ENCODE measurements around the gene ECPAS. TPM values are rescaled to one million over a fixed set of nuclear protein-coding genes. Genes with fewer than 3 reads are reported as not detected.
"Not testable (repeated sequence)": the region's sequence is repeated elsewhere in the genome, so short reads cannot be mapped to it uniquely, and the experiment has no call there.

Gene ECPAS
- polyA plus RNA-seq, 1 experiment: 54.3 TPM

DNA sequence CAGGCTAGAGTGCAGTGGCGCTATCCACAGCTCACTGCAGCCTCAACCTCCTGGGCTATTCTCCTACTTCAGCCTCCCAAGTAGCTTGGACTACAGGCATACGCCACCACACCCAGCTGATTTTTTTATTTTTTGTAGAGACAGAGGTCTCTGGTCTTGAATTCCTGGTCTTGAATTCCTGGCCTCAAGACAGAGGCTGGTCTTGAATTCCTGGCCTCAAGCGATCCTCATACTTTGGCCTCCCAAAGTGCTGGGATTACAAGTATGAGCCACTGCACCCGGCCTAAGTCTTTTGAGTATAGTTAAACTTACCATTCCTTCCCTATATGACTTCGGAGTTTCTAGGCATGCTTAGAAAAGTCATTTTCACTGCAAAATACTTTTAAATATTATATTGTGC lies 29.4 kb downstream of the ECPAS start:
- Histone ChIP-seq H3K4me3 (ENCODE audit: low read depth, low read length) (no peak overlapping the region), H3K27me3 (ENCODE audit: control insufficient read depth, insufficient read depth, low read length) (no peaks in the 10 kb centered on the region), H3K36me3 (ENCODE audit: control insufficient read depth, insufficient read depth, low read length) (peaks cover 1% of the 10 kb centered on the region; the same call in 1 of the 2 replicates)
- ChIA-PET POLR2A (interaction anchor here (0.6 kb wide), 1 partner anchor 407 kb away, joined by 17 read pairs; no protein-coding TSS in a partner anchor), CTCF (no interaction called here)
- no peak for DNase-seq (ENCODE audit: low read depth)
- TF ChIP-seq, protein P1, sequence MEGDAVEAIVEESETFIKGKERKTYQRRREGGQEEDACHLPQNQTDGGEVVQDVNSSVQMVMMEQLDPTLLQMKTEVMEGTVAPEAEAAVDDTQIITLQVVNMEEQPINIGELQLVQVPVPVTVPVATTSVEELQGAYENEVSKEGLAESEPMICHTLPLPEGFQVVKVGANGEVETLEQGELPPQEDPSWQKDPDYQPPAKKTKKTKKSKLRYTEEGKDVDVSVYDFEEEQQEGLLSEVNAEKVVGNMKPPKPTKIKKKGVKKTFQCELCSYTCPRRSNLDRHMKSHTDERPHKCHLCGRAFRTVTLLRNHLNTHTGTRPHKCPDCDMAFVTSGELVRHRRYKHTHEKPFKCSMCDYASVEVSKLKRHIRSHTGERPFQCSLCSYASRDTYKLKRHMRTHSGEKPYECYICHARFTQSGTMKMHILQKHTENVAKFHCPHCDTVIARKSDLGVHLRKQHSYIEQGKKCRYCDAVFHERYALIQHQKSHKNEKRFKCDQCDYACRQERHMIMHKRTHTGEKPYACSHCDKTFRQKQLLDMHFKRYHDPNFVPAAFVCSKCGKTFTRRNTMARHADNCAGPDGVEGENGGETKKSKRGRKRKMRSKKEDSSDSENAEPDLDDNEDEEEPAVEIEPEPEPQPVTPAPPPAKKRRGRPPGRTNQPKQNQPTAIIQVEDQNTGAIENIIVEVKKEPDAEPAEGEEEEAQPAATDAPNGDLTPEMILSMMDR (IDR thresholded peaks at IDR 0.05; ENCODE audit: insufficient read depth, low read depth, low read length): no peak

DNA sequence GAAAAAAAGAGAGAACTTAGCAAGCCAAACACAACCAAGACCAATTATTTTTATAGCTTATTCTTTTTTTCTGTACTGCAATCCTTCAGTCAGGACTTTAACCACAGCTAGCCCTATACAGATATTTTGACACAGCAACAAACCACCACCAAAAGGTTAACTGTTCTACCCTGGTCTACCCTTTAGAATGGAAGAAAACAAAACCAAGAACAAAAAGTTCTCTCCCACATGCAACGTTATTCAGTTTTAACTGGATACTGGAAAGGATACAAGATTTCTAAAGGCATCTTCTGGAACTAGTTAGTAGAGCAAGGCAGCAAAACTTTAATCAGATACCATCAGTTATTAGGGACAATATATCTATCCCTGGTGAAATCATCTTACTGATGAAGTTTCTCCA lies 32.6 kb downstream of the ECPAS start:
- Histone ChIP-seq H3K27me3 (ENCODE audit: control insufficient read depth, insufficient read depth, low read length) (no peaks in the 10 kb centered on the region), H3K4me3 (ENCODE audit: low read depth, low read length) (no peak overlapping the region), H3K36me3 (ENCODE audit: control insufficient read depth, insufficient read depth, low read length) (peaks cover 3% of the 10 kb centered on the region; the same call in 1 of the 2 replicates)
- ChIA-PET POLR2A (no interaction called here), CTCF (interaction anchor here (0.6 to 0.9 kb wide), 2 partner anchors 28 to 599 kb away, joined by 3 read pairs; no protein-coding TSS in a partner anchor)
- TF ChIP-seq, protein P1 (IDR thresholded peaks at IDR 0.05; ENCODE audit: insufficient read depth, low read depth, low read length): no peak
- no peak for DNase-seq (ENCODE audit: low read depth)

DNA sequence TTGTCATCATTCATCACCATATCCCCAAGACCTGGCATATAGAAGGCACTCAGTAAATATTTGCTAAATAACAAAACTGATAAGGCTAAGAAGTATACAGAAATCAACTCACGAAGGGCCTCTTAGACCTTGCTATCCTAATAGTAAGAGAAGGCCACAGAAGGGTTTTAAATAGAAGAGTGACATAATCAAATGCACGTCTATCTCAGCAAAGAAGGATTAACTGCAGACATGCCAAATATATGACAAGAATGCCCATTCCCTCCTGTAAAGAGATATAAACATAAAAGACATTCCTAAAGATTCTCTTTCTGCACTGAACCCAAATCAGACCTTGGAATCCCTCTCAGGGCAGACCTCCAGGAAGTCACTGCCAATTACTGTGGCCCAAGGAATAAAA lies 34.1 kb downstream of the ECPAS start:
- no peak for DNase-seq (ENCODE audit: low read depth)
- H3K27me3 ChIP-seq (ENCODE audit: control insufficient read depth, insufficient read depth, low read length): no peaks in the 10 kb centered on the region
- H3K36me3 ChIP-seq (ENCODE audit: control insufficient read depth, insufficient read depth, low read length): peaks cover 3% of the 10 kb centered on the region; the same call in 1 of the 2 replicates
- POLR2A ChIA-PET: no interaction called here
- CTCF ChIA-PET: no interaction called here
- TF ChIP-seq, protein P1 (IDR thresholded peaks at IDR 0.05; ENCODE audit: insufficient read depth, low read depth, low read length): no peak
- no peak overlapping the region for H3K4me3 ChIP-seq (ENCODE audit: low read depth, low read length)

DNA sequence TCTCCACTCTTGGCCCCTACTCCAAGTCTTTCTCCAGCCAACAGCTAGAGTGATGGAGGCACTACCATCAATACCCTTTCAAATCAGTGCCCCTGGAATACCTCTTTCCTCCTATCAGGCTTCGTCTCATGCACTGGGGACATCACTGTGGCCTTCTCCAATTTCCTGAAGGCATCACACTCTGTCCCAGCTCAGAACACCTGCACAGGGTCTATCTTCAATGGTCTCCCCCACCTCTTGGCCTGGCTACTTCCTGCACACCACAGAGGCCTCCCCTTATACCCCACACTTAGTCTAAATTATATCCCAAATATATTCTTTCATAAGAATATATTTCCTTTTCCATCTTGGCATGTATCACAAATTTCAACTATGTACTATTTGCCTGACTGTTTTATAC lies 34.5 kb downstream of the ECPAS start:
- TF ChIP-seq, protein P1 (IDR thresholded peaks at IDR 0.05; ENCODE audit: insufficient read depth, low read depth, low read length): no peak
- ChIA-PET CTCF (no interaction called here), POLR2A (no interaction called here)
- DNase-seq (ENCODE audit: low read depth): no peak
- Histone ChIP-seq H3K36me3 (ENCODE audit: control insufficient read depth, insufficient read depth, low read length) (peaks cover 3% of the 10 kb centered on the region; the same call in 1 of the 2 replicates), H3K4me3 (ENCODE audit: low read depth, low read length) (no peak overlapping the region), H3K27me3 (ENCODE audit: control insufficient read depth, insufficient read depth, low read length) (no peaks in the 10 kb centered on the region)

DNA sequence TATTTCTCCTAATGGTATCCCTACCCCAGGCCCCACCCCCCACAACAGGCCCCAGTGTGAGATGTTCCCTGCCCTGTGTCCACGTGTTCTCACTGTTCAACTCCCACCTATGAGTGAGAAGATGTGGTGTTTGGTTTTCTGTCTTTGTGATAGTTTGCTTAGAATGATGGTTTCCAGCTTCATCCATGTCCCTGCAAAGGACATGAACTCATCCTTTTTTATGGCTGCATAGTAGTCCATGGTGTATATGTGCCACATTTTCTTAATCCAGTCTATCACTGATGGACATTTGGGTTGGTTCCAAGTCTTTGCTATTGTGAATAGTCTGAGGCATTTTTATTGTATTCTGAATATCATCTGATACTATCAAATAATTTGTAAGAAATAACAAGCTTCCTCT lies 38.4 kb downstream of the ECPAS start:
- POLR2A ChIA-PET; H3K4me3 ChIP-seq (ENCODE audit: low read depth, low read length): not testable (repeated sequence)

DNA sequence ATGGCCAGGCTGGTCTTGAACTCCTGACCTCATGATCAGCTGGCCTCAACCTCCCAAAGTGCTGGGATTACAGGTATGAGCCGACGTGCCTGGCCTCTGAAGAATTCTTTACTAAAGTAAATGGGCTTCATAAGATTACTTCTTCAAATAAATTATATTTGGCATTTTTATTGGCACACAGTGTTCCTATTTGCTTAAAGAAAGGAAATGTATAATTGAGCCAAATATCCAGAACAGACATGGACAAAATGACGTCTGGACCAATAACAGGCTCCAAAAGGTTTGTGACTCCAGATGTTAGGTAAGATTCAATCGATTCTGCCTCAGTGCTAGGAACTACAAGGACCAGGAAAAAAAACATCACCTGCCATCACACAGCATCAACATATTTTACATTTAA lies 40.7 kb downstream of the ECPAS start:
- Histone ChIP-seq H3K27me3 (ENCODE audit: control insufficient read depth, insufficient read depth, low read length) (no peaks in the 10 kb centered on the region), H3K4me3 (ENCODE audit: low read depth, low read length) (no peak overlapping the region), H3K36me3 (ENCODE audit: control insufficient read depth, insufficient read depth, low read length) (peaks cover 7% of the 10 kb centered on the region)
- ChIA-PET POLR2A (no interaction called here), CTCF (no interaction called here)
- TF ChIP-seq, protein P1 (IDR thresholded peaks at IDR 0.05; ENCODE audit: insufficient read depth, low read depth, low read length): no peak
- no peak for DNase-seq (ENCODE audit: low read depth)

More for the DNA sequence above, 38.4 kb downstream of the ECPAS start:
- DNase-seq (ENCODE audit: low read depth); H3K27me3 ChIP-seq (ENCODE audit: control insufficient read depth, insufficient read depth, low read length); CTCF ChIA-PET; H3K36me3 ChIP-seq (ENCODE audit: control insufficient read depth, insufficient read depth, low read length): not testable (repeated sequence)
